Activated CD8-positive, alpha-beta memory T cell treated with anti-CD3 and anti-CD28 coated beads for 48 hours (primary cell): Measurements from ENCODE around the gene PAX4.
"Not testable (repeated sequence)": the region's sequence is repeated elsewhere in the genome, so short reads cannot be mapped to it uniquely, and the experiment has no call there.

Experiments used
- DNase-seq, 3 experiments: peaks; one replicate each; pipeline ENCODE4 v3.0.0-alpha.2; 2020; ENCODE audit warnings: low read depth in 2 of 3, low spot score in 2 of 3

The PAX4 gene

GRCh38 chr7:127586346-127586745, 31.6 kb downstream of the PAX4 start:
- DNase-seq: no peak

- DNase-seq: peak; percentile 85 to 89 (median 86)
These were observed 32.6 kb downstream of the PAX4 start, which contains the start of gene GCC1 for GRCh38 chr7:127585044-127585953. Gene GCC1, minus strand, starts transcription at chr7:127585596. Its CDS starts 414 bp downstream, at chr7:127585182.

GRCh38 chr7:127584648-127585043, 33.3 kb downstream of the PAX4 start:
- DNase-seq: no peak

GRCh38 chr7:127582361-127582760, 35.6 kb downstream of the PAX4 start:
- no peak for DNase-seq

- no peak for DNase-seq
These were observed 36.2 kb downstream of the PAX4 start for GRCh38 chr7:127581716-127582115.

GRCh38 chr7:127580612-127581011, 37.3 kb downstream of the PAX4 start:
- no peak for DNase-seq

GRCh38 chr7:127578711-127579275, 39.1 kb downstream of the PAX4 start:
- no peak for DNase-seq

GRCh38 chr7:127578036-127578684, 39.8 kb downstream of the PAX4 start:
- DNase-seq: no peak

GRCh38 chr7:127571741-127572505, 46.0 kb downstream of the PAX4 start:
- no peak for DNase-seq

- not testable (repeated sequence) for DNase-seq
These were observed 49.9 kb downstream of the PAX4 start for GRCh38 chr7:127568034-127568433.

GRCh38 chr7:127566242-127566641, 51.7 kb downstream of the PAX4 start:
- no peak for DNase-seq
